Measurements from ENCODE around the gene BRAF. TPM values are rescaled to one million over a fixed set of nuclear protein-coding genes. Genes with fewer than 3 reads are reported as not detected.
A peak's percentile ranks its signal among the peaks of the same experiment; 100 is the strongest.
"Not testable (repeated sequence)": the region's sequence is repeated elsewhere in the genome, so short reads cannot be mapped to it uniquely, and the experiment has no call there.

BRAF gene
- total RNA-seq (17.3 TPM), polyA plus RNA-seq (11.0 TPM)
- long read RNA-seq, donor 1 = 0 reads
- long read RNA-seq, donor 2 = 0 reads
- long read RNA-seq, donor 3, full-length matches to known transcripts = 7 of 7 reads
- long read RNA-seq, donor 3, partial matches to known transcripts = 0 of 7 reads
- long read RNA-seq, donor 3, other reads (novel, unspliced or antisense) = 0 of 7 reads
- long read RNA-seq, donor 4, partial matches to known transcripts = 0 of 1 reads
- long read RNA-seq, donor 4, other reads (novel, unspliced or antisense) = 0 of 1 reads
- long read RNA-seq, donor 5, full-length matches to known transcripts = 6 of 6 reads
- long read RNA-seq, donor 5, partial matches to known transcripts = 0 of 6 reads
- long read RNA-seq, donor 5, other reads (novel, unspliced or antisense) = 0 of 6 reads
- long read RNA-seq, donor 6, partial matches to known transcripts = 0 of 3 reads
- long read RNA-seq, donor 6, other reads (novel, unspliced or antisense) = 0 of 3 reads
- long read RNA-seq, donor 7, full-length matches to known transcripts = 7 of 7 reads
- long read RNA-seq, donor 7, partial matches to known transcripts = 0 of 7 reads
- long read RNA-seq, donor 7, other reads (novel, unspliced or antisense) = 0 of 7 reads
- long read RNA-seq, donor 8 = 0 reads
- long read RNA-seq, donor 9, full-length matches to known transcripts = 3 of 3 reads
- long read RNA-seq, donor 9, partial matches to known transcripts = 0 of 3 reads
- long read RNA-seq, donor 9, other reads (novel, unspliced or antisense) = 0 of 3 reads
- long read RNA-seq, donor 10, full-length matches to known transcripts = 2 of 2 reads
- long read RNA-seq, donor 10, partial matches to known transcripts = 0 of 2 reads
- long read RNA-seq, donor 10, other reads (novel, unspliced or antisense) = 0 of 2 reads

GRCh38 chr7:140924821-140925421 lies at the start of gene BRAF:
Gene BRAF (minus strand): TSS chr7:140924929. CDS start chr7:140924703, 226 bp downstream.
- H3K9me3 ChIP-seq (ENCODE audit: control insufficient read depth in 2 of 2, insufficient read depth in 1 of 2, low read length in 1 of 2) = no peaks in the 10 kb centered on the region
- no peaks in the 10 kb centered on the region for H3K27me3 ChIP-seq (ENCODE audit: control insufficient read depth in 2 of 2, insufficient read depth in 1 of 2, low read length in 1 of 2)
- peaks cover 5 to 6% of the 10 kb centered on the region in 2 donors for H3K4me1 ChIP-seq (ENCODE audit: control insufficient read depth in 2 of 2, insufficient read depth in 2 of 2, low read length in 2 of 2)
- peak within 1 kb of the TSS; percentile 88 to 92 for H3K27ac ChIP-seq (ENCODE audit: low read depth in 1 of 2, low read length in 1 of 2)
- peak; percentile 81 to 97 (median 90) for DNase-seq (ENCODE audit: low read depth in 6 of 9, low spot score in 9 of 9)
- no peaks in the 10 kb centered on the region for H3K36me3 ChIP-seq (ENCODE audit: control insufficient read depth in 2 of 2, insufficient read depth in 2 of 2, low read length in 1 of 2)
- under 1% methylated on average over 53 of the region's 56 CpGs for WGBS
- H3K4me3 ChIP-seq (ENCODE audit: low read length in 2 of 2) = peak within 1 kb of the TSS; percentile 91 to 99

GRCh38 chr7:140972876-140973829 lies 48.4 kb upstream of the BRAF start:
- WGBS = 93% methylated on average over 9 of the region's 9 CpGs
- Histone ChIP-seq H3K9me3 (ENCODE audit: control insufficient read depth in 2 of 2, insufficient read depth in 1 of 2, low read length in 1 of 2) (no peaks in the 10 kb centered on the region), H3K27me3 (ENCODE audit: control insufficient read depth in 2 of 2, insufficient read depth in 1 of 2, low read length in 1 of 2) (no peaks in the 10 kb centered on the region), H3K4me3 (ENCODE audit: low read length in 2 of 2) (no peak overlapping the region), H3K4me1 (ENCODE audit: control insufficient read depth in 2 of 2, insufficient read depth in 2 of 2, low read length in 2 of 2) (no peaks in the 10 kb centered on the region), H3K36me3 (ENCODE audit: control insufficient read depth in 2 of 2, insufficient read depth in 2 of 2, low read length in 1 of 2) (no peaks in the 10 kb centered on the region), H3K27ac (ENCODE audit: low read depth in 1 of 2, low read length in 1 of 2) (no peak overlapping the region)
- no peak for DNase-seq (ENCODE audit: low read depth in 6 of 9, low spot score in 9 of 9)

GRCh38 chr7:140972344-140972743 lies 47.6 kb upstream of the BRAF start:
- no peak for DNase-seq (ENCODE audit: low read depth in 6 of 9, low spot score in 9 of 9)
- Histone ChIP-seq H3K27ac (ENCODE audit: low read depth in 1 of 2, low read length in 1 of 2) (no peak overlapping the region), H3K9me3 (ENCODE audit: control insufficient read depth in 2 of 2, insufficient read depth in 1 of 2, low read length in 1 of 2) (no peaks in the 10 kb centered on the region), H3K4me1 (ENCODE audit: control insufficient read depth in 2 of 2, insufficient read depth in 2 of 2, low read length in 2 of 2) (no peaks in the 10 kb centered on the region), H3K4me3 (ENCODE audit: low read length in 2 of 2) (no peak overlapping the region), H3K36me3 (ENCODE audit: control insufficient read depth in 2 of 2, insufficient read depth in 2 of 2, low read length in 1 of 2) (no peaks in the 10 kb centered on the region), H3K27me3 (ENCODE audit: control insufficient read depth in 2 of 2, insufficient read depth in 1 of 2, low read length in 1 of 2) (no peaks in the 10 kb centered on the region)
- 97% methylated on average over 2 of the region's 2 CpGs for WGBS

GRCh38 chr7:140967438-140967837 lies 42.7 kb upstream of the BRAF start:
- no peaks in the 10 kb centered on the region for H3K36me3 ChIP-seq (ENCODE audit: control insufficient read depth in 2 of 2, insufficient read depth in 2 of 2, low read length in 1 of 2)
- WGBS = 85% methylated on average over 2 of the region's 2 CpGs
- no peak overlapping the region for H3K4me3 ChIP-seq (ENCODE audit: low read length in 2 of 2)

GRCh38 chr7:140966561-140967233 lies 42.0 kb upstream of the BRAF start:
- Histone ChIP-seq H3K9me3 (ENCODE audit: control insufficient read depth in 2 of 2, insufficient read depth in 1 of 2, low read length in 1 of 2) (no peaks in the 10 kb centered on the region), H3K27ac (ENCODE audit: low read depth in 1 of 2, low read length in 1 of 2) (no peak overlapping the region), H3K36me3 (ENCODE audit: control insufficient read depth in 2 of 2, insufficient read depth in 2 of 2, low read length in 1 of 2) (no peaks in the 10 kb centered on the region), H3K4me1 (ENCODE audit: control insufficient read depth in 2 of 2, insufficient read depth in 2 of 2, low read length in 2 of 2) (no peaks in the 10 kb centered on the region), H3K4me3 (ENCODE audit: low read length in 2 of 2) (no peak overlapping the region), H3K27me3 (ENCODE audit: control insufficient read depth in 2 of 2, insufficient read depth in 1 of 2, low read length in 1 of 2) (no peaks in the 10 kb centered on the region)
- WGBS = 74% methylated on average over 5 of the region's 5 CpGs
- no peak for DNase-seq (ENCODE audit: low read depth in 6 of 9, low spot score in 9 of 9)

More at GRCh38 chr7:140967438-140967837, 42.7 kb upstream of the BRAF start:
- Histone ChIP-seq H3K27me3 (ENCODE audit: control insufficient read depth in 2 of 2, insufficient read depth in 1 of 2, low read length in 1 of 2) (no peaks in the 10 kb centered on the region), H3K4me1 (ENCODE audit: control insufficient read depth in 2 of 2, insufficient read depth in 2 of 2, low read length in 2 of 2) (no peaks in the 10 kb centered on the region), H3K27ac (ENCODE audit: low read depth in 1 of 2, low read length in 1 of 2) (no peak overlapping the region), H3K9me3 (ENCODE audit: control insufficient read depth in 2 of 2, insufficient read depth in 1 of 2, low read length in 1 of 2) (no peaks in the 10 kb centered on the region)
- no peak for DNase-seq (ENCODE audit: low read depth in 6 of 9, low spot score in 9 of 9)

- WGBS = 96% methylated on average over 4 of the region's 4 CpGs
- H3K4me3 ChIP-seq (ENCODE audit: low read length in 2 of 2) = no peak overlapping the region
- no peak overlapping the region for H3K27ac ChIP-seq (ENCODE audit: low read depth in 1 of 2, low read length in 1 of 2)
- H3K4me1 ChIP-seq (ENCODE audit: control insufficient read depth in 2 of 2, insufficient read depth in 2 of 2, low read length in 2 of 2) = no peaks in the 10 kb centered on the region
- no peak for DNase-seq (ENCODE audit: low read depth in 6 of 9, low spot score in 9 of 9)
- H3K36me3 ChIP-seq (ENCODE audit: control insufficient read depth in 2 of 2, insufficient read depth in 2 of 2, low read length in 1 of 2) = no peaks in the 10 kb centered on the region
- H3K9me3 ChIP-seq (ENCODE audit: control insufficient read depth in 2 of 2, insufficient read depth in 1 of 2, low read length in 1 of 2) = peaks cover 0 to 9% of the 10 kb centered on the region in 2 donors
- H3K27me3 ChIP-seq (ENCODE audit: control insufficient read depth in 2 of 2, insufficient read depth in 1 of 2, low read length in 1 of 2) = no peaks in the 10 kb centered on the region
These were observed 36.4 kb upstream of the BRAF start for GRCh38 chr7:140961117-140961516.

GRCh38 chr7:140956997-140957396 lies 32.3 kb upstream of the BRAF start:
- 96% methylated on average over 25 of the region's 25 CpGs for WGBS
- not testable (repeated sequence) for H3K9me3 ChIP-seq (ENCODE audit: control insufficient read depth in 2 of 2, insufficient read depth in 1 of 2, low read length in 1 of 2); DNase-seq (ENCODE audit: low read depth in 6 of 9, low spot score in 9 of 9); H3K4me3 ChIP-seq (ENCODE audit: low read length in 2 of 2); H3K27me3 ChIP-seq (ENCODE audit: control insufficient read depth in 2 of 2, insufficient read depth in 1 of 2, low read length in 1 of 2); H3K27ac ChIP-seq (ENCODE audit: low read depth in 1 of 2, low read length in 1 of 2); H3K36me3 ChIP-seq (ENCODE audit: control insufficient read depth in 2 of 2, insufficient read depth in 2 of 2, low read length in 1 of 2); H3K4me1 ChIP-seq (ENCODE audit: control insufficient read depth in 2 of 2, insufficient read depth in 2 of 2, low read length in 2 of 2)

GRCh38 chr7:140945940-140946339 lies 21.2 kb upstream of the BRAF start:
- Histone ChIP-seq H3K27me3 (ENCODE audit: control insufficient read depth in 2 of 2, insufficient read depth in 1 of 2, low read length in 1 of 2) (no peaks in the 10 kb centered on the region), H3K4me1 (ENCODE audit: control insufficient read depth in 2 of 2, insufficient read depth in 2 of 2, low read length in 2 of 2) (no peaks in the 10 kb centered on the region), H3K4me3 (ENCODE audit: low read length in 2 of 2) (no peak overlapping the region), H3K36me3 (ENCODE audit: control insufficient read depth in 2 of 2, insufficient read depth in 2 of 2, low read length in 1 of 2) (no peaks in the 10 kb centered on the region), H3K9me3 (ENCODE audit: control insufficient read depth in 2 of 2, insufficient read depth in 1 of 2, low read length in 1 of 2) (no peaks in the 10 kb centered on the region), H3K27ac (ENCODE audit: low read depth in 1 of 2, low read length in 1 of 2) (no peak overlapping the region)
- DNase-seq (ENCODE audit: low read depth in 6 of 9, low spot score in 9 of 9) = no peak
- 89% methylated on average over 2 of the region's 2 CpGs for WGBS
